GM12873 (cell line): ENCODE data around the gene UCK2.

Experiments
- CTCF ChIP-seq: IDR thresholded peaks from 2 replicates; pipeline ENCODE4 v1.5.1; 2012; ENCODE audit warnings: low read depth, mild to moderate bottlenecking, moderate library complexity, low read length, control low read depth; ENCODE audit not compliant: insufficient read depth; ENCODE audit errors: missing control alignments

The UCK2 gene

GRCh38 chr1:165936542-165936941, 109.1 kb downstream of the UCK2 start:
- no peak for TF ChIP-seq CTCF

GRCh38 chr1:165937829-165938228, 110.4 kb downstream of the UCK2 start:
- TF ChIP-seq CTCF = no peak

GRCh38 chr1:165938844-165939243, 111.4 kb downstream of the UCK2 start:
- TF ChIP-seq CTCF = no peak

GRCh38 chr1:165941531-165941930, 114.1 kb downstream of the UCK2 start:
- TF ChIP-seq CTCF = no peak

GRCh38 chr1:165942062-165942461, 114.6 kb downstream of the UCK2 start:
- no peak for TF ChIP-seq CTCF

- TF ChIP-seq CTCF = peak; percentile 20
These were observed 115.6 kb downstream of the UCK2 start for GRCh38 chr1:165942927-165943597.

GRCh38 chr1:165945911-165946310, 118.5 kb downstream of the UCK2 start:
- TF ChIP-seq CTCF = no peak
